ENCODE data around the gene SLC22A7.
"Not testable (repeated sequence)": the region's sequence is repeated elsewhere in the genome, so short reads cannot be mapped to it uniquely, and the experiment has no call there.

SLC22A7 gene

GRCh38 chr6:43284991-43285781 is 12.9 kb upstream of the SLC22A7 start:
- peak; percentile 40 for DNase-seq

DNA sequence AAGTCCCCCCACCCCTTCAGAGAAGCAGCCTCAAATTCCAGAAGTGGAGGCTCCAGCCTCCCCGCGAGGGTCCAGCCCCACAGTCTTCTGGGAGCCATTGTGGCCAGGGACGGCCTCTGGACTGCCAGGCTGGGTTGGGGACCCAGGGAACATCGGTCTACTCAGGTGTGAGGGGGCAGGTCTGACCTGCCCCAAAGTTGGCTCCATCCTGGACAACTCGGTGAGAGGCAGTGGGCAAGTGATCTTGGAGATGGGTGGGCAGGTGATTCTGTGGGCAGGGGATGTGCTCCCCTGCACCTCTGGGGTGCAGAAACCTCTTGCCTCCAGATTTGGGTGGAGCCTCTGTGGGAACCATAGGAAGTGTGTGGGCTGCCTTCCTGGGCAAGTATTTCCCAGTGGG is 12.2 kb upstream of the SLC22A7 start:
- DNase-seq = no peak

- no peak for DNase-seq
Observed at GRCh38 chr6:43286456-43286979, 11.5 kb upstream of the SLC22A7 start.

DNA sequence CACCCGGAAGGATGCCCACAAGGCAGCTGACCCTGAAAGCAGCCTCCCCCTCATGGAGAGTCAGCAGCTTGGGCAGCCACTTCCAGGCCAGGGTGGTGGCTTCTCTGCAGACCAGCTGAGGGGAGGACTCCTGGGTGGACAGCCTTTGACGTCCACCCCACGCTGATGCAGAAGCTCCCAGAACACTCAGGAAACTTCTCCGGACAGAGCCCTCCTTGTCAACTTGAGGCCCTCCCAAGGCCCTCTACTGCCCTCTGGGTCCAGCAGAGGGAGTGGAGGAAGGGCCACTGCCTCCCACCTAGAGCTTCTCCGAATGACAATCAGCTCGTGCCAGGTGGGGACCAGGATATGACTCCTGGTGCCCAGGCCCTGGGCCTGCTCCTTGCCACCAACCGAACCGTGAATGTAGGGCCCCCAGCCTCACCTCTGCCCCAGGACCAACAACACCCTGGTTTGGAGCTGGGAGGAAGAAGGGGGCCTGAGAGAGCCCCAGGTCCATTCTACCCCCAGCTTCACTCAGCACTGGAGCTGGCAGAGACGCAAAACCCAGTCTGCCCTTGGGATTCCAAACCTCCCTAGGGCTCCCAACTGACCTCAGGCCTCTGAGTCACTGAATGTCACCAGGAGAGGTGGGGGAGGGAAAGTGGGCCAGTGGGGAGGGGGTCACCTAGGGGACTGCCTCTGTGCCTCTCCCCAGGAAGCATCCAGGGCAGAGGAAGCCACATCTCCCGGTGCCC is 10.9 kb upstream of the SLC22A7 start:
- peak; percentile 14 for DNase-seq

DNA sequence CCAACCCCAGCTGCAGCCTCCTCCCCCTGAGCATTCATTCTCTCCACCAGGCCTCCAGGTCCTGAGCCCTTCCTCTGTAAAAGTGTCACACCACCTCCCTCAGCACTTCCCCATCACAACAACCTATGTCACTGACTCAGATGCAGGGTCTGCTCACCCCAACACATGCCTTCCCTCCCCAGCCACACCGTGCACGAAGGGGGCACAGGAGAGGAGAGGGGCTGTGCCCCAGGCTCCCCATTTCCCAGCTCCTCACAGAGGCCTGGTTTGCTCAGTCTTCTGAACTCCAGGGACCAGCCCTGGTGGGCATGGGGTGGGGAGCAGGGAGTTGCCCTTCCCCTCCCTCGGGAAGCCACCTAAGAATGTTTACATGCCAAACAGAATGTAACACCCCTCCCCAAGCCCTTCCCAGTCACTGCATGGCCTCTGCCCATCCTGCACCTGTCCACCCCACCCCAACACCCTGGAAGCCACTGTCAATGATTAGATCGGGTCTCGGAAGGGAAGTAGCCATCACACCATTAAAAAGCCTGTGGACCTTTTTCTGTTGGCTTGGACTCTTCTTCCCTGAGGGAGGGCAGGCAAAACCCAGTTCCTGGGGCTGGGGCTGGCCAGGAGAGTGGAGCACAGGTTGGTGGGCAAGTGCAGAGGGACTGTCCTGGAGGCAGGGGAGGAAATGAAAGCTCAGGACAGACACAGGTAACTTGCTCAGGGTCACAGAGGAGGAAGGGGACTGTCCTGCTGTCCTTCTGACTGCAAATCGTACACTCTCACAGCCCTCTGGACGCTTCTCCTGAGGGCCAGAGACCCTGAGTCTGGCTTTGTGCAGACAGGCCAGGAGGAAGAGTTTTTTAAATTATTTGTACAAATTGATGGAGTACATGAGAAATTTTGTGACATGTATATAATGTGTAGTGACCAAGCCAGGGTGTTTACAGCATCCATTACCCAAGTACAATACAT is 10.1 kb upstream of the SLC22A7 start:
- no peak for DNase-seq

GRCh38 chr6:43290339-43290904 is 7.6 kb upstream of the SLC22A7 start:
- no peak for DNase-seq

GRCh38 chr6:43290905-43291355 is 7.1 kb upstream of the SLC22A7 start:
- no peak for DNase-seq

DNA sequence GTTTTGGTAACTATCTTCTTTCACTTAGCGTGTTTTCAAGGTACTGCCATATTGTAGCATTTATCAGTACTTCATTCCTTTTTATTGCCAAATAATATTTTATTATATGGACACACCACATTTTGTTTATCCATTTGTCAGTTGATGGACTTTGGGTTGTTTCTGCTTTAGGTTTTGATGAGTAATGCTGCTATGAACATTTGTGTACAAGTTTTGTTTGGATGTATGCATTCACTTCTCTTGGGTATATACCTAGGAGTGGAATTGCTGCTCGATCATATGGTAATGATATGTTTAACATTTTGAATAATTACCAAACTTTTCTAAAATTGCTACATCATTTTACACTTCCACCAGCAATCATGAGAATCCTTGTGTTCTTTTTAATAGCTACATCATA is 6.4 kb upstream of the SLC22A7 start:
- no peak for DNase-seq

DNA sequence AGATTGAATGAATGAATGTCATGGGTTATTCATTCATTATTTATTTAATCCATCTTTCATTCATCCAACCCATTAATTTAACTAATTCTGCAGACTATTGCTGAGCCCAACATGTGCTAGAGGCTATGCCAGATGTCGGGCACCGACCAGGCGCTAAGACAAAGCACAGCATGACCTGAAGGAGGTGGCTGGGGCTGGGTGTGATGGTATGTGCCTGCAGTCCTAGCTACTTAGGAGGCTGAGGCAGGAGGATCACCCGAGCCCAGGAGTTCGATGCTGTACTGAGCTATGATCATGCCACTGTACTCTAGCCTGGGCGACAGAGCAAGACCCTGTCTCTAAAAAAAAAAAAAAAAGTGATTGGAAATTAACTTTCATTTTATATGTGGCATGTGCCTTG is 5.7 kb upstream of the SLC22A7 start:
- no peak for DNase-seq

- no peak for DNase-seq
Observed at GRCh38 chr6:43292763-43293318, 5.2 kb upstream of the SLC22A7 start.

GRCh38 chr6:43293698-43294097 is 4.4 kb upstream of the SLC22A7 start:
- no peak for DNase-seq

DNA sequence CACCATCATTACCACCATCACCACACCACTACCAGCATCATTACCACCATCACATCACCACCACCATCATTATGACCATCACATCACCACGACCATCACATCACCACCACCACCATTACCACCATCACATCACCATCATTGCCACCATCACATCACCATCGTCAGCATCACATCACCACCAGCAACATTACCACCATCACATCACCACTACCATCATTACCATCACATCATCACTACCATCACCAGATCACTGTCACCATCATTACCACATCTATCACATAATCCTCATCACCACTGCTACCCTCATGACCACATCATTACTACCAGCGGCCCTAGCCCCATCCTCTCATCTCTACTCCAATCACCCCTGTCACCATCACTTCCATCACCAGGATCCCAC is 3.5 kb upstream of the SLC22A7 start:
- DNase-seq = no peak

DNA sequence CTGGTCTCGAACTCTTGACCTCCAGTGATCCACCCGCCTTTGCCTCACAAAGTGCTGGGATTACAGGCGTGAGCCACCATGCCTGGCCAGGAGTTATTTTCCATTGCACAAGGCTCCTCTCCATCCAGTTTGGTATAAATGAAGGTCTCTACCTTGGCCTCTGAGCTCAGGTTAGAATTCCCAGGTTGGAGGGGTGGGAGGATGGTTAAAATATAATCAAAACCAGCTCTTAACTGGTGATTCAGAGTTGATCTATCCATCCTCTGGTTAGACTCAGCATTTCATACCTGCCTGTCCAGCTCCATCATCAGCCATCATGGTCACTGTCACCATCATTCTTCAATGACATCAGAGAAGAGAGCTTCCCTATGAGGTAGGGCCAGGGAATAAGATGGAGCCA is 2.6 kb upstream of the SLC22A7 start:
- no peak for DNase-seq

- no peak for DNase-seq
Observed at GRCh38 chr6:43296780-43297497, 1.1 kb upstream of the SLC22A7 start.

DNA sequence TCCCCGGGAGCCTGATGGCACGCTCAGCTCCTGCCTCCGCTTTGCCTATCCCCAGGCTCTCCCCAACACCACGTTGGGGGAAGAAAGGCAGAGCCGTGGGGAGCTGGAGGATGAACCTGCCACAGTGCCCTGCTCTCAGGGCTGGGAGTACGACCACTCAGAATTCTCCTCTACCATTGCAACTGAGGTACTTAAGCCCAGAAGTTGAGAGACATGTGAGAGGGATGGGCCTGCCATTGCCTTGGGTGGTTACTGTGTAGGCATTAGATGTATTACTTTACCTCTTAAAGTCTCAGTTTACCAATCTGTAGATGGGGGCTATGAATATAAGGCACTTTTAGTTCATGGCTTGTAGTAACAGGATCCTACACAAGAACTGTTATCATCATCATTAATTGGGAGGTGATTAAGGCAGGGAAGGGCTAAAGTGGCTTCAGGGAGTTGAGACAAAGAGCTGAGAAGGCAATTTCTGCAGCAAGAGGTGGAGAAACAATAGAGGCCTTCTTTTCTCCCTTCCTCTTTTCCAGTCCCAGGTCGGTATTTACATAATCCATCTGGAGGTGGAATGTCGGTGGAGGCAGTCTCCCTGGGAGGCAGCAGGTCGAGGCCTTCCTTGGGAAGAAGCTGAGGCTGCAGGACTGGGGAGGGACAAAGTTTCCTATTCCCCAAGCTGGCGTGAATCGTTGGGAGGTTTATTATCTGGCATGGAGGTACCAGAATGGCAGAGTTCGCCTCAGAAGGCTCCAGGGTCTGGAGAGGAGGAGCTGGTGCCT is 691 bp downstream of the SLC22A7 start:
- DNase-seq = no peak

- DNase-seq = no peak
Observed at GRCh38 chr6:43299338-43300293, 1.6 kb downstream of the SLC22A7 start.

- DNase-seq = no peak
Observed at GRCh38 chr6:43301081-43301870, 3.2 kb downstream of the SLC22A7 start.

GRCh38 chr6:43302126-43302525 is 4.1 kb downstream of the SLC22A7 start:
- DNase-seq = no peak

GRCh38 chr6:43303006-43303405 is 4.9 kb downstream of the SLC22A7 start:
- not testable (repeated sequence) for DNase-seq

Data from eye (tissue), 1 donor.